DMS 273 (cell line): ENCODE results near the gene B3GAT3.
"Not testable (repeated sequence)": the region's sequence is repeated elsewhere in the genome, so short reads cannot be mapped to it uniquely, and the experiment has no call there.

Experiments used
- DNase-seq: peaks from one replicate; lab custom pipeline; 2025; ENCODE audit not compliant: unreplicated experiment; lab: John Stamatoyannopoulos, UW

The B3GAT3 gene

GRCh38 chr11:62580959-62581715 lies 40.6 kb downstream of the B3GAT3 start:
- no peak for DNase-seq

DNA sequence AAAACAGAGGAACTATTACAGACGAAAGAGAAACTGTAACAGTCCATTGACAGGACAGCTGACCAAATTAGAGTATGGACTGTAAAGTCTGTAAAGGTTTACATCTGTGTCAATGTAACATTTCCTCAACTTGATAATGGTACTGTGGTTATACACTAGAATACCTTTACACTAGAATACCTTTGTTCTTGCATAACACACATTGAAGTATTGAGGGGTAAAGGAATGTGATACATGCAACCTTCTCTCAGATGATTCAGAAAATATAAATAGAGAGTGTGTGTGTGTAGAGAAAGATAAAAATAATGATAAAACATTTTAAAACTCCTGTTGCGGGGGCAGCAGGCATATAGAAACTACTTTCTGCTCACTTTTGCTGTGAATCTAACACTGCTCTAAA lies 42.5 kb downstream of the B3GAT3 start:
- no peak for DNase-seq

- DNase-seq, result no peak
Observed at GRCh38 chr11:62578541-62578940, 43.2 kb downstream of the B3GAT3 start.

DNA sequence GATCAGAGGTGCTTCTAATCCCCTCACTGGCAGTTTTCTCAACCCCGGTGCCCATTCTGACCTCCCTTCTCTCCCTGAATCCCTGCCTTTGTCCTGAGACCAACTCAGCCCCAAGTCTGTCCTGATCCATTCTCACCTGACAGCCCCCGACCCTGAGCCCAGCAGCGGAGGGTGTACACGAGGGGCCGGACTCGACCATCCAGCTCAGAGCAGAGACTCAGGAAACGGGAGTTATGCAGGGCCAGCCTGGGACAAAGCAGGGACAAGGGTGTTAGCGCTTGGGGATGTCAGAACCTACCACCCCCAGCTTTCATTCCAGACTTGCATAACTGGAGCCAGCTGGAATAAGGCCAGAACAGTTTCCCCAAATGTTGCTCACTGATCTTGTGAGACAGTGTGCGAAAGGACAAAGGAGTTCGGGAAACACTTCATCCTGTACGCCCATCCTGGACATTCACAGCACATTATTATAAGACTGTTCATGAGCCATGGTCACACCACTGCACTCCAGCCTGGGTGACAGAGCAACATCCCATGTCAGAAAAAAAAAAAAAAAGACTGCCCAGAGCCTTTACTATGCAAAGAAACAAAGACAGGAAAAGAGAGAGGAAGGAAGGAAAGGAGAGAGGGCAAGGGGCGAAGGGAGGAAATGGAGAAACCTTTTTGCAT lies 44.6 kb downstream of the B3GAT3 start:
- no peak for DNase-seq

- DNase-seq, result no peak
Observed at GRCh38 chr11:62575837-62576236, 45.9 kb downstream of the B3GAT3 start.

DNA sequence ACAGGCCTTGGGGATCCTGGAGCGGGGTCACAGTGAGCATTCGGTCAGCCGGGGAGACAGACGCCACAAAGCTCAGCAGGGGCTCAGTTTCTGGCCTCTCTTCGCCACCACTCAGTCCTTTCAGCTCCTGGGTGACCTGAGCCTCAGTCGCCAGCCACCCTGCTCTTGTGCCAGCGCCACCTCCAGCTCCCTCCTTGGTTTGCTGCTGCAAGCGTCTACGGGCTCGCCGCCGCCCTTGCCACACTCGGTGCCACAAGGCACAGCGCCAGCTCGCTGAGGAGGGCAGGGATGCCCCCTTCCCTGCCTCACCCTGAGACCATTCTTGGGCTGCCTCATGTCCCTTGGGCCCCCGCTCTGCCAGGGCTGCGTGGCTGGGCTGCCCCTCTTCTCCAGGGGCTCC lies 46.6 kb downstream of the B3GAT3 start:
- no peak for DNase-seq

GRCh38 chr11:62574363-62575071 lies 47.3 kb downstream of the B3GAT3 start:
- DNase-seq, result peak; percentile 64

DNA sequence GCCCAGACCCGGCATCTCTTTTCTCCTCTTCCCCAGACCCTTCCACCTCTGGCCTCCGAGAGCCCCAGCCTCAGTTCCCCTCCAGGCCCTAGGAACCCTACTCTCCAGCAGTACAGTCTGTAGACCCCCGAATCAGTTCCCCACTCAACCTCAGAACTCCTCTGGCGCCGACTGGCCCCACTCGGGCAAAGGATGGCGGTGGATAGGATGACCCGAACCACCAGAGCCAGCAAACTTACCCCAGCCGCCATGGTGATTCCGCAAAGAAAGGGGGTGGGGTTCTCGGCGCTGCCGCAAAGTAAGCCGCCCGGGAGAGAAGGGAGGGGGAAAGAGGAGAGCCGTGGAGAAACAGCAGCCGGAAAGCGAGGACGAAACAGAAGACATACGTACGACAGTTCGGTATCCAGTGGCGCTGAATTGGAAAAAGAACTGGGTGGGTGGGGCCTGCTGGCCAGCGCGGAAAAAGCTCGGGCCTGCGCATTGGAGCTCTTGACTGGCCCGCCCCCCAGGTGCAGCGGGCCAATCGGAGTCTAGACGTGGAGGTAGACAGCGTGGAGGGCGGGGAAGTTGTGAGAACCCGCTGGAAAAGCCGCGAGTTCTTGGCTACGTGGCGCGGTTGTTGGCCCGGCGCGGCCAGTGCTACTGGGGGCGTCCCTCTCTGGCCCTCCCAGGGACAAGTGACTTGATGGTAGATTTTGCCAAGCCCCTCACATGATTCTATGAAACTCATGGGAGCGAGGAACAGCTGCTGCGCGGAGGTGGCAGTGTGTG lies 48.0 kb downstream of the B3GAT3 start, which contains the start of gene EEF1G:
TSS of gene EEF1G (minus strand) at position 300 of the 771 bp plus-strand sequence. CDS start at position 251, 49 bp downstream.
- peak; percentile 99 for DNase-seq

GRCh38 chr11:62573006-62573591 lies 48.7 kb downstream of the B3GAT3 start:
- DNase-seq, result peak; percentile 41

DNA sequence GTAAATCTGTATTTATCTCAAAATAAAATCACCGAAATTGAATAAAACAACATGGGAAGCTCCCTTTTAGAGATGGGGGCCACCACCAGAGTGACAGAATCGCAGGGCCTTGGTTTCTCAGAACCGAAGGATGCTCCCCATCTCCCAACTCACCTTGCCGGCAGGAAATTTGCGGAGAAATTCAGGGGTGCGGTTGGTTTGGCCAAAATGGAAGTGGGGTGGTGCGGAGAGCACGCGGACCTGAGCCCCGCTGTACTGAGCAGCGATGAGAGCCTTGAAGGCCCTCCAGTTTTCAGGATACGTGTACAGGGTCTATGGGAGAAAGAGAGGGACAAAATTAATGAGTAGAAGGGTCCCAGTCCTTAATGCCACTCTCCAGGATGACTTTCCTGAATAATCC lies 49.4 kb downstream of the B3GAT3 start:
- DNase-seq, result no peak

DNA sequence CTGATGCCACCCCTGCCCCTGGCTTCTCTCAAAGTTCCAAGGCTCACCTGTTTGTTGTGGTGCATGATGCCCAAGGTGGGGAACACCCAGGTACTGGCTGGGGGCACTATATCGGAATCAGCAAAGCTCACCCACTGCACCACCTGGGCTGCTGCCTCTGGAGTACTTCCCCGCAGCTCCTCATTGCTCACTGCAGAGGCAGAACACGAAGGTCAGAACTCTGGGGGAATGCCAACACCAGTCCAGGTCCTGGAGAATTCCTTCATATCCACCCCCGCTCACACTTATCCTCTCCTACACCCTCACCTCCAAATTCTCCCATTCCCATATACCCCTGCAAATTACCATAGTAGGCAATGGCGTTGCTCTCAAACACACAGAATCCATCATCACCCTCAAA lies 50.3 kb downstream of the B3GAT3 start:
- DNase-seq, result not testable (repeated sequence)

GRCh38 chr11:62570903-62571302 lies 50.9 kb downstream of the B3GAT3 start:
- not testable (repeated sequence) for DNase-seq

DNA sequence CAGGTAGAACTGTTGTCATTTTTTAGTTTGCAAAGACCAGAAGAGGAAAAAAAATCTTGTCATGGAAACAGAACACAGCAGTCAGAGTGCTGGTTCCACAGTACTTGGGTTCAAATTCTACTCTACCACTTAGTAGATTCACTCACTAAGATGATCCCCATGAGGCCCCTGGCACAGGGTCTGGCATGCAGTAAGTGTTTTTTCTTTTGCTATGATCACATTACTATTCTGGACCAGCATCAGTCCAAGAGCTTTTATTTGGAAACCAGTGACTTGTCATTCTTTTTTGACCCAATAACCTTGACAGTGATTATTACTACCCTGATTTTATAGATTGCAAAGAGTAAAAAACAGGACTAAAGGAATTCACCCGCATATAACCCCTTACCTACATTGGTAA lies 52.2 kb downstream of the B3GAT3 start:
- no peak for DNase-seq

GRCh38 chr11:62567018-62567633 lies 54.7 kb downstream of the B3GAT3 start:
- DNase-seq, result no peak

- DNase-seq, result no peak
Observed at GRCh38 chr11:62566247-62566646, 55.5 kb downstream of the B3GAT3 start.
